ENCODE results near the gene HSPH1. TPM values are rescaled to one million over a fixed set of nuclear protein-coding genes. Genes with fewer than 3 reads are reported as not detected.

Gene HSPH1
- 17.4 and 21.6 TPM in 2 replicates for total RNA-seq

GRCh38 chr13:31161557-31162150 lies at the start of gene HSPH1:
TSS of gene HSPH1 (minus strand) at chr13:31161904. CDS start at chr13:31161582, 322 bp downstream.

GRCh38 chr13:31199849-31200636 lies 38.3 kb upstream of the HSPH1 start, which contains the start of gene B3GLCT:
TSS of gene B3GLCT (plus strand) at chr13:31199975. CDS start at chr13:31200085, 110 bp downstream.

Other genes starting within 250 kb of the HSPH1 start
- not detected in 2 replicates for gene TEX26, start 229.2 kb downstream of the HSPH1 start, total RNA-seq
- 11.7 and 13.5 TPM in 2 replicates for gene B3GLCT, start 38.1 kb upstream of the HSPH1 start, total RNA-seq

Data from hair follicle dermal papilla cell (primary cell).